ENCODE data around the gene TMEM53.
A peak's percentile ranks its signal among the peaks of the same experiment; 100 is the strongest.
"Not testable (repeated sequence)": the region's sequence is repeated elsewhere in the genome, so short reads cannot be mapped to it uniquely, and the experiment has no call there.

The TMEM53 gene

GRCh38 chr1:44707959-44708831 lies 33.9 kb upstream of the TMEM53 start:
- peak; percentile 50 for DNase-seq (ENCODE audit: low read depth, low spot score)
- H3K4me3 ChIP-seq (ENCODE audit: low read depth, low read length) = no peak overlapping the region
- in situ Hi-C loops (cut with HindIII; ENCODE audit: low sequenced_read_pairs) = no loop called here
- peak; percentile 59 for TF ChIP-seq CTCF (IDR thresholded peaks at IDR 0.05; ENCODE audit: low read depth, low read length)

- no peak for TF ChIP-seq CTCF (IDR thresholded peaks at IDR 0.05; ENCODE audit: low read depth, low read length)
- peak; percentile 89 for DNase-seq (ENCODE audit: low read depth, low spot score)
- no peak overlapping the region for H3K4me3 ChIP-seq (ENCODE audit: low read depth, low read length)
- in situ Hi-C loops (cut with HindIII; ENCODE audit: low sequenced_read_pairs) = no loop called here
These were observed 33.0 kb upstream of the TMEM53 start for GRCh38 chr1:44707112-44707881.

- no peak overlapping the region for H3K4me3 ChIP-seq (ENCODE audit: low read depth, low read length)
- DNase-seq (ENCODE audit: low read depth, low spot score) = no peak
- in situ Hi-C loops (cut with HindIII; ENCODE audit: low sequenced_read_pairs) = no loop called here
- TF ChIP-seq CTCF (IDR thresholded peaks at IDR 0.05; ENCODE audit: low read depth, low read length) = no peak
These were observed 31.7 kb upstream of the TMEM53 start for GRCh38 chr1:44705938-44706337.

- in situ Hi-C loops (cut with HindIII; ENCODE audit: low sequenced_read_pairs) = no loop called here
- no peak for TF ChIP-seq CTCF (IDR thresholded peaks at IDR 0.05; ENCODE audit: low read depth, low read length)
- H3K4me3 ChIP-seq (ENCODE audit: low read depth, low read length) = no peak overlapping the region
- no peak for DNase-seq (ENCODE audit: low read depth, low spot score)
These were observed 31.2 kb upstream of the TMEM53 start for GRCh38 chr1:44705470-44705869.

GRCh38 chr1:44701141-44701573 lies 26.9 kb upstream of the TMEM53 start:
- in situ Hi-C loops (cut with HindIII; ENCODE audit: low sequenced_read_pairs) = no loop called here
- no peak overlapping the region for H3K4me3 ChIP-seq (ENCODE audit: low read depth, low read length)
- DNase-seq (ENCODE audit: low read depth, low spot score) = no peak
- no peak for TF ChIP-seq CTCF (IDR thresholded peaks at IDR 0.05; ENCODE audit: low read depth, low read length)

GRCh38 chr1:44700573-44700972 lies 26.3 kb upstream of the TMEM53 start:
- no peak for DNase-seq (ENCODE audit: low read depth, low spot score)
- no peak for TF ChIP-seq CTCF (IDR thresholded peaks at IDR 0.05; ENCODE audit: low read depth, low read length)
- in situ Hi-C loops (cut with HindIII; ENCODE audit: low sequenced_read_pairs) = no loop called here
- H3K4me3 ChIP-seq (ENCODE audit: low read depth, low read length) = no peak overlapping the region

- in situ Hi-C loops (cut with HindIII; ENCODE audit: low sequenced_read_pairs); H3K4me3 ChIP-seq (ENCODE audit: low read depth, low read length); DNase-seq (ENCODE audit: low read depth, low spot score): not testable (repeated sequence)
These were observed 25.1 kb upstream of the TMEM53 start for GRCh38 chr1:44699375-44699774.
